GM23338 (cell line): ENCODE data around the gene BPIFB2.

Experiments used
- CREB1 ChIP-seq: fragments of 250-450 bp; sonication (Bioruptor Pico); IDR thresholded peaks from 2 replicates; pipeline ENCODE4 v1.5.0; 2020; ENCODE audit warnings: low read depth, mild to moderate bottlenecking, moderate library complexity
- EZH2 ChIP-seq: fragments of 200-600 bp; sonication (generic); IDR thresholded peaks from one replicate; pipeline ENCODE4 v1.8.0; 2017; ENCODE audit warnings: antibody characterized with exemption, mild to moderate bottlenecking, low read depth; ENCODE audit not compliant: unreplicated experiment
- EZH2phosphoT487 ChIP-seq: fragments of 200-600 bp; sonication (generic); IDR thresholded peaks from one replicate; pipeline ENCODE4 v1.8.1; 2018; ENCODE audit warnings: antibody characterized with exemption; ENCODE audit not compliant: unreplicated experiment
- STAT1 ChIP-seq: IDR thresholded peaks from one replicate; pipeline ENCODE4 v1.6.1; 2016; ENCODE audit warnings: antibody characterized with exemption; ENCODE audit not compliant: unreplicated experiment
- TF ChIP-seq, protein P1 (sequence below), 2 experiments: fragments of 200-600 bp in 1 of 2; sonication (generic) in 1 of 2; conservative IDR thresholded peaks; 2 replicates each; pipeline versions ENCODE4 v1.5.1 to v1.6.1; 2016 to 2017; ENCODE audit warnings: antibody characterized with exemption in 2 of 2, low read depth in 2 of 2, mild to moderate bottlenecking in 2 of 2, moderate library complexity in 1 of 2
- TF ChIP-seq, protein P2 (sequence below): IDR thresholded peaks from one replicate; pipeline ENCODE4 v1.6.1; 2018; ENCODE audit warnings: antibody characterized with exemption; ENCODE audit not compliant: unreplicated experiment

DNA sequence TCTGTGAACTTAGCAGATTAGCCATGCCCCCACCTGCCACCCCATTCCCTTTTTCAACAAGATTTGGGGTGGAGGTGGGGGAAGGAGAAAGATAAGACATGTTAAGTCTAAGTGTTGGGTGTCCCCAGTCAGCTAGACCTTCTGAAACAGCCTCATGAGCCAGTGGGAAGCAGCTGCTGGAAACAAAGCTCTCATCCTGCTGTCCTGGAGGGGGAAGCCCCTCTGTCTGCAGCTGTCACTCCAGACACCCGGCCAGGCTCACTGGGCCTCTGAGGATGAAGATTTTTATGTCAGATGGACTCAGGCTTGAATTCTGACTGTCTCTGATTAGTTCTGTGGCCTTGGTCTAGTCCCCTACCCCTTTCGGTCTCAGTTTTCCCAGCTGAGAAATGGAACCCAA lies 47.3 kb downstream of the BPIFB2 start:
- TF ChIP-seq, protein P1, sequence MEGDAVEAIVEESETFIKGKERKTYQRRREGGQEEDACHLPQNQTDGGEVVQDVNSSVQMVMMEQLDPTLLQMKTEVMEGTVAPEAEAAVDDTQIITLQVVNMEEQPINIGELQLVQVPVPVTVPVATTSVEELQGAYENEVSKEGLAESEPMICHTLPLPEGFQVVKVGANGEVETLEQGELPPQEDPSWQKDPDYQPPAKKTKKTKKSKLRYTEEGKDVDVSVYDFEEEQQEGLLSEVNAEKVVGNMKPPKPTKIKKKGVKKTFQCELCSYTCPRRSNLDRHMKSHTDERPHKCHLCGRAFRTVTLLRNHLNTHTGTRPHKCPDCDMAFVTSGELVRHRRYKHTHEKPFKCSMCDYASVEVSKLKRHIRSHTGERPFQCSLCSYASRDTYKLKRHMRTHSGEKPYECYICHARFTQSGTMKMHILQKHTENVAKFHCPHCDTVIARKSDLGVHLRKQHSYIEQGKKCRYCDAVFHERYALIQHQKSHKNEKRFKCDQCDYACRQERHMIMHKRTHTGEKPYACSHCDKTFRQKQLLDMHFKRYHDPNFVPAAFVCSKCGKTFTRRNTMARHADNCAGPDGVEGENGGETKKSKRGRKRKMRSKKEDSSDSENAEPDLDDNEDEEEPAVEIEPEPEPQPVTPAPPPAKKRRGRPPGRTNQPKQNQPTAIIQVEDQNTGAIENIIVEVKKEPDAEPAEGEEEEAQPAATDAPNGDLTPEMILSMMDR (conservative IDR thresholded peaks at IDR 0.05; ENCODE audit: low read depth in 2 of 2) = no peak
- TF ChIP-seq, protein P2, sequence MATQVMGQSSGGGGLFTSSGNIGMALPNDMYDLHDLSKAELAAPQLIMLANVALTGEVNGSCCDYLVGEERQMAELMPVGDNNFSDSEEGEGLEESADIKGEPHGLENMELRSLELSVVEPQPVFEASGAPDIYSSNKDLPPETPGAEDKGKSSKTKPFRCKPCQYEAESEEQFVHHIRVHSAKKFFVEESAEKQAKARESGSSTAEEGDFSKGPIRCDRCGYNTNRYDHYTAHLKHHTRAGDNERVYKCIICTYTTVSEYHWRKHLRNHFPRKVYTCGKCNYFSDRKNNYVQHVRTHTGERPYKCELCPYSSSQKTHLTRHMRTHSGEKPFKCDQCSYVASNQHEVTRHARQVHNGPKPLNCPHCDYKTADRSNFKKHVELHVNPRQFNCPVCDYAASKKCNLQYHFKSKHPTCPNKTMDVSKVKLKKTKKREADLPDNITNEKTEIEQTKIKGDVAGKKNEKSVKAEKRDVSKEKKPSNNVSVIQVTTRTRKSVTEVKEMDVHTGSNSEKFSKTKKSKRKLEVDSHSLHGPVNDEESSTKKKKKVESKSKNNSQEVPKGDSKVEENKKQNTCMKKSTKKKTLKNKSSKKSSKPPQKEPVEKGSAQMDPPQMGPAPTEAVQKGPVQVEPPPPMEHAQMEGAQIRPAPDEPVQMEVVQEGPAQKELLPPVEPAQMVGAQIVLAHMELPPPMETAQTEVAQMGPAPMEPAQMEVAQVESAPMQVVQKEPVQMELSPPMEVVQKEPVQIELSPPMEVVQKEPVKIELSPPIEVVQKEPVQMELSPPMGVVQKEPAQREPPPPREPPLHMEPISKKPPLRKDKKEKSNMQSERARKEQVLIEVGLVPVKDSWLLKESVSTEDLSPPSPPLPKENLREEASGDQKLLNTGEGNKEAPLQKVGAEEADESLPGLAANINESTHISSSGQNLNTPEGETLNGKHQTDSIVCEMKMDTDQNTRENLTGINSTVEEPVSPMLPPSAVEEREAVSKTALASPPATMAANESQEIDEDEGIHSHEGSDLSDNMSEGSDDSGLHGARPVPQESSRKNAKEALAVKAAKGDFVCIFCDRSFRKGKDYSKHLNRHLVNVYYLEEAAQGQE = no peak
- TF ChIP-seq EZH2 = no peak
- no peak for TF ChIP-seq CREB1 (CRISPR knock-in tag)
- no peak for TF ChIP-seq EZH2phosphoT487
- no peak for TF ChIP-seq STAT1
